OCI-LY7 (cell line): ENCODE measurements around the gene RETREG1. TPM values are rescaled to one million over a fixed set of nuclear protein-coding genes. Genes with fewer than 3 reads are reported as not detected.

Experiments used
- BruUV-seq: library from RNA; stranded (reverse); fragments of 400-500 nt; replicated peaks from 2 replicates; lab custom pipeline; 2021; lab: Mats Ljungman, UMichigan
- CTCF ChIA-PET: fragments of 300-600 bp; sonication (Branson Sonifier 250); formaldehyde crosslinking; loops from one replicate; lab custom pipeline; 2022; ENCODE audit warnings: antibody characterized with exemption; ENCODE audit not compliant: unreplicated experiment; lab: Charles Lee
- POLR2A ChIA-PET: fragments of 300-600 bp; sonication (Branson Sonifier 250); formaldehyde crosslinking; loops from one replicate; lab custom pipeline; 2022; ENCODE audit warnings: antibody characterized with exemption; lab: Charles Lee
- DNase-seq: peaks from one replicate; pipeline ENCODE4 v3.0.0-alpha.2; 2015; ENCODE audit warnings: low spot score
- H2AFZ ChIP-seq: fragments of 200-600 bp; sonication (generic), shearing (Covaris generic); 2 replicates; pipeline ENCODE4 v1.6.1; 2014; ENCODE audit warnings: mild to moderate bottlenecking, antibody characterized with exemption, low read length, moderate library complexity
- H3K27ac ChIP-seq: fragments of 200-600 bp; sonication (generic); 2 replicates; pipeline ENCODE4 v1.5.1; 2014; ENCODE audit warnings: mixed run types, low read depth, mild to moderate bottlenecking, moderate library complexity, low read length, inconsistent platforms; ENCODE audit not compliant: poor library complexity, severe bottlenecking
- H3K36me3 ChIP-seq: fragments of 200-600 bp; sonication (generic); 2 replicates; pipeline ENCODE4 v1.6.1; 2014; ENCODE audit warnings: mild to moderate bottlenecking, antibody characterized with exemption, low read length, moderate library complexity, mixed read lengths; ENCODE audit not compliant: insufficient read depth
- H3K4me1 ChIP-seq: fragments of 200-600 bp; sonication (generic); 2 replicates; pipeline ENCODE4 v1.5.1; 2014; ENCODE audit warnings: mild to moderate bottlenecking, low read length; ENCODE audit not compliant: insufficient read depth, poor library complexity, severe bottlenecking
- H3K4me2 ChIP-seq: fragments of 200-600 bp; sonication (generic); 2 replicates; pipeline ENCODE4 v1.6.1; 2014; ENCODE audit warnings: mild to moderate bottlenecking, low read length
- H3K4me3 ChIP-seq: fragments of 200-600 bp; sonication (generic); 2 replicates; pipeline ENCODE4 v1.5.1; 2014; ENCODE audit warnings: mild to moderate bottlenecking, low read depth, low read length; ENCODE audit not compliant: poor library complexity, severe bottlenecking
- H3K79me2 ChIP-seq: fragments of 200-600 bp; sonication (generic); 2 replicates; pipeline ENCODE4 v1.6.1; 2016; ENCODE audit warnings: low read depth, mild to moderate bottlenecking, low read length, moderate library complexity, mixed read lengths; ENCODE audit not compliant: insufficient read depth
- H3K9me2 ChIP-seq: fragments of 200-600 bp; sonication (generic); 2 replicates; pipeline ENCODE4 v1.6.1; 2016; ENCODE audit warnings: mild to moderate bottlenecking, low read length, mixed read lengths; ENCODE audit not compliant: insufficient read depth
- H3K9me3 ChIP-seq: fragments of 200-600 bp; sonication (generic); 2 replicates; pipeline ENCODE4 v1.6.1; 2014; ENCODE audit warnings: mild to moderate bottlenecking, mixed run types, low read length, mixed read lengths
- H4K20me1 ChIP-seq: fragments of 200-600 bp; sonication (generic); 2 replicates; pipeline ENCODE4 v1.6.1; 2014; ENCODE audit warnings: mild to moderate bottlenecking, antibody characterized with exemption, low read length, moderate library complexity, mixed read lengths; ENCODE audit not compliant: insufficient read depth
- CTCF ChIP-seq: fragments of 200-600 bp; sonication (generic); conservative IDR thresholded peaks from 2 replicates; pipeline ENCODE4 v1.5.1; 2014; ENCODE audit warnings: mild to moderate bottlenecking, antibody characterized with exemption, low read length, moderate library complexity, mixed read lengths
- EZH2phosphoT487 ChIP-seq: fragments of 200-600 bp; sonication (generic); IDR thresholded peaks from 2 replicates; pipeline ENCODE4 v1.6.1; 2018; ENCODE audit warnings: low read depth, borderline replicate concordance, mild to moderate bottlenecking, mixed run types, antibody characterized with exemption, low read length, moderate library complexity, mixed read lengths
- intact Hi-C: fragments of 100-400 bp; cut with micrococcal nuclease; formaldehyde crosslinking; loops from one replicate; pipeline ENCODE4 v1.10.0; 2022; ENCODE audit not compliant: unreplicated experiment
- total RNA-seq, 2 experiments: library from RNA; depleted of rRNA in 1 of 2; stranded (reverse); fragments of >200 nt in 1 of 2; shearing (Covaris generic) in 1 of 2; gene quantifications; 2 replicates each; pipeline ENCODE4 v1.2.3, GENCODE V29; 2014 to 2022

RETREG1 gene
- total RNA-seq, 2 experiments from 2014 or later = 2.4 to 2.6 TPM

DNA sequence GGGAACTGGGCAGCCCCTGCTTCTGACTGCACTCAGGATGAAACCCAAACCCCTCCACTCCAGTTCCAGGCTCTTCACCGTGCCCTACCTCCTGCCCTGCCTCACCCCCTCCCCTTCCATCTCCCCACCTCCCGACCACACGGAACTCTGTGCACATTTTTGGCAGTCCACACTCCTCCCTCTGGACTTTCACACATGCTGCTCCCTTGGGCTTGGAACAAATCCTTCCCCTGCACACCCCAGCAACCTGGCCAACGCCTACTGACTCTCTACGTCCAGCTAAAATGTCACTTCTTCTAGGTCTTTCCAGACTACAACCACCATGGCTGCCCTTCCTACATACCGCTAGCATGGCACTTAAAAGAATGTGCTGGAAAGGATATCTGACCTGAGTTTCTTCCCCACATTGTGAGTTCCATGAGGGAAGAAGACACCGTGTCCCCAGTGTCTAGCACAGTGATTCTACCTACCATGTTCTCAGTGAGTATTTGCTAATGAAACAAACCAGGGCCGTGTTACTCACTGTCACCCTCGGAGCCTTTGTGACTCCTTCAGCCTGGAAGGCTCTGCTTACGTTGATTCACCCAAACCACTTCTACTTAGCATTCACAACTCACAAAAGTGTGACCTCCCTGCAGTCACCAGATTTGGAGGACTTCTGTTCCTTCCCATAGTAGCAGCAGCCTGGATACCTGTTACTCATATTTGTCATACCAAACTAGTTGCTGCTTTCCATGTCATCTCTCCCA, 18.7 kb downstream of the RETREG1 start:
- ChIA-PET CTCF (no interaction called here), POLR2A (no interaction called here)
- H3K79me2 ChIP-seq = no peaks in the 10 kb centered on the region
- H3K4me2 ChIP-seq = no peak overlapping the region
- H3K9me2 ChIP-seq = no peaks in the 10 kb centered on the region
- no peak overlapping the region for H3K27ac ChIP-seq
- no TSS peak for BruUV-seq
- no peaks in the 10 kb centered on the region for H3K36me3 ChIP-seq
- no peaks in the 10 kb centered on the region for H4K20me1 ChIP-seq
- no peaks in the 10 kb centered on the region for H3K4me1 ChIP-seq
- no peak for DNase-seq
- no peak overlapping the region for H2AFZ ChIP-seq
- no peak overlapping the region for H3K4me3 ChIP-seq
- no peaks in the 10 kb centered on the region for H3K9me3 ChIP-seq
- TF ChIP-seq CTCF (no peak), EZH2phosphoT487 (no peak)
- intact Hi-C loops = no loop called here

DNA sequence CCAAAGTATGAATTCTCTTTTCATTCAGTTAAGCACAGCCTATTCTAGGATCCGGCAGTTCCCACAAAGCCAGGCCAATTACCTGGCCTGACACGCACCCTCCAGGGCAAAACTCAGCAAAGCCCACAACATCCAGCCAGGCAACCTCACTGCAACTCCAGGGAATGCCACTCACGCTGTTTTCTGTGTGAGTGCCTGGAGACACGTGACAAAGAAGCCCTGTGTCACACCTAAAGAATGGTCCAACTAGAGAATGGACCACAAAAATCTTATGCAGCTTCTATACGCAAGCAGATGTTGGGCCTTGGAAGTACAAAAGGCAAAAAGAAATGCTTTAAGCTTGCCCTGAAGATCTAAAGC, 20.2 kb downstream of the RETREG1 start:
- no peak for DNase-seq
- intact Hi-C loops = no loop called here
- BruUV-seq = no TSS peak
- H4K20me1 ChIP-seq = no peaks in the 10 kb centered on the region
- H3K4me3 ChIP-seq = no peak overlapping the region
- H3K4me2 ChIP-seq = no peak overlapping the region
- H3K9me2 ChIP-seq = no peaks in the 10 kb centered on the region
- H3K36me3 ChIP-seq = no peaks in the 10 kb centered on the region
- no peak overlapping the region for H2AFZ ChIP-seq
- H3K4me1 ChIP-seq = no peaks in the 10 kb centered on the region
- no peak for TF ChIP-seq CTCF
- no peak for TF ChIP-seq EZH2phosphoT487
- ChIA-PET POLR2A (no interaction called here), CTCF (no interaction called here)
- no peaks in the 10 kb centered on the region for H3K9me3 ChIP-seq
- H3K27ac ChIP-seq = no peak overlapping the region
- H3K79me2 ChIP-seq = no peaks in the 10 kb centered on the region

- no peaks in the 10 kb centered on the region for H3K9me3 ChIP-seq
- H3K27ac ChIP-seq = no peak overlapping the region
- no peaks in the 10 kb centered on the region for H4K20me1 ChIP-seq
- intact Hi-C loops = no loop called here
- TF ChIP-seq CTCF (no peak), EZH2phosphoT487 (no peak)
- BruUV-seq = no TSS peak
- H3K4me2 ChIP-seq = no peak overlapping the region
- no peak overlapping the region for H2AFZ ChIP-seq
- CTCF ChIA-PET = no interaction called here
- H3K36me3 ChIP-seq = no peaks in the 10 kb centered on the region
- H3K4me3 ChIP-seq = no peak overlapping the region
- POLR2A ChIA-PET = interaction anchor here (0.9 kb wide), 1 partner anchor 23 kb away, joined by 4 read pairs; no protein-coding TSS in a partner anchor
- no peaks in the 10 kb centered on the region for H3K4me1 ChIP-seq
- DNase-seq = no peak
- no peaks in the 10 kb centered on the region for H3K9me2 ChIP-seq
- no peaks in the 10 kb centered on the region for H3K79me2 ChIP-seq
Observed at GRCh38 chr5:16595881-16596580, 20.8 kb downstream of the RETREG1 start.
